Measurements from ENCODE around the gene TMPRSS11F.

TMPRSS11F gene

DNA sequence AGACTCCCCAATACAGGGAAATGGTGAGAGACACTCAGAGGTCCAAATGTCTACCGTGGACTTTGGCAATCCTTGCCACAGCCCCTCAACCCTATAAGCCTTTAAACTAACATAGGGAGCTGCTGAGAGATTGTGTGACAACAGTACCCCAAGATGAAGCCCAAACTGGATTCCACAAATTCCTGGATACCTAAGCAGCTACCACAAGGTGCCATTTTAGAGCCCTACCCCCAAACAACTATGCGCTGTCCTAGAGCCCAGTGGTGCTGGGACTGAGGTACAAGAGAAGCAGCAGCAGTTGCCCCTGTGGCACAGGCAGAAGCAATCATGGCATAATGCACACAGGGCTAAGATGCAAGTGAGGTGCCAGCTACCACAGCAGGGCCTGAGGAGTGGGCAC lies 2.7 kb upstream of the TMPRSS11F start:
- no peak for DNase-seq (ENCODE audit: low spot score)
- TF ChIP-seq, protein P1, sequence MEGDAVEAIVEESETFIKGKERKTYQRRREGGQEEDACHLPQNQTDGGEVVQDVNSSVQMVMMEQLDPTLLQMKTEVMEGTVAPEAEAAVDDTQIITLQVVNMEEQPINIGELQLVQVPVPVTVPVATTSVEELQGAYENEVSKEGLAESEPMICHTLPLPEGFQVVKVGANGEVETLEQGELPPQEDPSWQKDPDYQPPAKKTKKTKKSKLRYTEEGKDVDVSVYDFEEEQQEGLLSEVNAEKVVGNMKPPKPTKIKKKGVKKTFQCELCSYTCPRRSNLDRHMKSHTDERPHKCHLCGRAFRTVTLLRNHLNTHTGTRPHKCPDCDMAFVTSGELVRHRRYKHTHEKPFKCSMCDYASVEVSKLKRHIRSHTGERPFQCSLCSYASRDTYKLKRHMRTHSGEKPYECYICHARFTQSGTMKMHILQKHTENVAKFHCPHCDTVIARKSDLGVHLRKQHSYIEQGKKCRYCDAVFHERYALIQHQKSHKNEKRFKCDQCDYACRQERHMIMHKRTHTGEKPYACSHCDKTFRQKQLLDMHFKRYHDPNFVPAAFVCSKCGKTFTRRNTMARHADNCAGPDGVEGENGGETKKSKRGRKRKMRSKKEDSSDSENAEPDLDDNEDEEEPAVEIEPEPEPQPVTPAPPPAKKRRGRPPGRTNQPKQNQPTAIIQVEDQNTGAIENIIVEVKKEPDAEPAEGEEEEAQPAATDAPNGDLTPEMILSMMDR (IDR thresholded peaks at IDR 0.05; ENCODE audit: extremely low read depth, missing control alignments), result no peak

DNA sequence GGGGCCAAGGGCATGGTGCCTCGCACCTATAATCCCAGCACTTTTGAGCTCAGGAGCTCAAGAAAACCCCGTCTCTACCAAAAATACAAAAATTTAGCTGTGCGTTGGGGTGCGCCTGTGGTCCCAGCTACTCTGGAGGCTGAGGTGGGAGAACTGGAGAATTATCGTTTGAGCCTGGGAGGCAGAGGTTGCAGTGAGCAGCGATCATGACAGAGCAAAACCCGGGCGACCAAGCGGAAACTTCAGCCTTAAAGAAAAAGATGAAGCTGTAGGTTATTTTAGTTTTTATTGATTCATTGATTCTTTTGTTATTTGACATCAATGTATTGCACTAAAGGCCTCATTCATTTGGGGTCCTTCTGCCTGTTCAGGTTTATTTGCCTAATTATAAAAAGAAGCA lies 5.4 kb downstream of the TMPRSS11F start:
- no peak for DNase-seq (ENCODE audit: low spot score)
- TF ChIP-seq, protein P1 (IDR thresholded peaks at IDR 0.05; ENCODE audit: extremely low read depth, missing control alignments), result no peak

DNA sequence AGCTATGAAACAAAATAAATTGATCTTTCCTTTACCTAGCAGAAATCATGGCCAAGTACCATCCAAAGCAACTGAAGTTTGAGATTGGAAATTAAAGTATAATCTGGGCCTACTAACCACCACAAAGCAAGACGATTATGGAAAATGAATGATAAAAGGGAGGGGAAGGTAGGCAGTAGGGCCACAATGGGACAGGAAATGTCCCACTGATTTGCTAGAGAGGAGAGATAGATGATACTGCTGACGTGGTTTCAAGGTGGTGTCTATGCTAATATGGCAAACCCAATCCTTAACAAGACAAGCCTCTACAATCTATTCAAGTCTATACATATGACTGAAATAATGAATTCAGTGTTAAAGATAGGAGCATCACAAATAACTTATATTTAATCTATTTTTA lies 6.1 kb downstream of the TMPRSS11F start:
- no peak for DNase-seq (ENCODE audit: low spot score)
- TF ChIP-seq, protein P1 (IDR thresholded peaks at IDR 0.05; ENCODE audit: extremely low read depth, missing control alignments), result no peak

DNA sequence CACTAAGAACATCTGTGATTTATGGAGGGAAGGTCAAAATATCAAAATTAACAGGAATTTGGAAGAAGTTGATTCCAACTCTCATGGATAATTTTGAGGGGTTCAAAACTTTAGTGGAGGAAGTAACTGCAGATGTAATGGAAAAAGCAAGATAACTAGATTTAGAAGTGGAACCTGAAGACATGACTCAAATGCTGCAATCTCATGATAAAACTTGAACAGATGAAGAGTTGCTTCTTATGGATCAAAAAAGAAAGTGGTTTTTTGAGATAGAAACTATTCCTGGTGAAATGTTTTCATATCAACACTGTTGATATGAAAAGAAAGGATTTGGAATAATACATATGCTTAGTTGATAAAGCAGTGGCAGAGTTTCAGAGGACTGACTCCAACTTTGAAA lies 9.7 kb downstream of the TMPRSS11F start:
- TF ChIP-seq, protein P1 (IDR thresholded peaks at IDR 0.05; ENCODE audit: extremely low read depth, missing control alignments), result no peak
- no peak for DNase-seq (ENCODE audit: low spot score)

DNA sequence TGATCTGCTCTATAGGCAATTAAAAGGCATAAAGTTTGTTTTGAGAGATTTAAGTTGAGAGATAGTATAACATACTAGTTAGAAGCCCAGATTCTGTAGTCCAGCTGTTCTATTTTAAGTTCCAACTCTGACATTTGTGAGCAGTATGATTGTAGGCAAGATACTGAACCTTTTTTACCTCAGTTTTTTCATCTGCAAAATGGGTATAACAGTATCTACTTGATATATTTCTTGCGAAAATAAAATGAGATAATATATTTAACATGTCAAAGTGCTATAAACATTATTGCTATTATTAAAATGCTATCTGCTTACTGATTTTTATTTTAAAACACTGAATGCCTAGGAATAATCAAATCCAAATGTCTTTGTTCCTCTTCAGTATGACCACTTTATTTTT lies 19.2 kb downstream of the TMPRSS11F start:
- DNase-seq (ENCODE audit: low spot score), result no peak
- TF ChIP-seq, protein P1 (IDR thresholded peaks at IDR 0.05; ENCODE audit: extremely low read depth, missing control alignments), result no peak

DNA sequence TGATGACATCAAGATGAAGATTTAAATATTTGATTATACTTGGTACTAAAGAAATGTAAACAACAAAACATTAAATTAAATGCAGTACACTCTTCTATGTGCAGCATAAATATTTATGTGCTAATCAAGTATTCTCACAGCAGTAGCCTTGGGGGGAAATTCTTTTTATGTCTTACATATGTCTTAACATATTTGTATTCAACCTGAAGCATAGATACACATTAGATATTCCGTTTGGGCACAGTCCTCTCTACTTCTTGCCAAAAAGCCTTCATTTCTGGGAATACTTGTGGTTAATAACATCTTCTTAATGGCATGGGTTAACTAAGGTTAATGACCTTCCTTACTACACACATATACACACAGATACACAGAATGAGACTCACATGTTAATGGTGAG lies 19.8 kb downstream of the TMPRSS11F start:
- TF ChIP-seq, protein P1 (IDR thresholded peaks at IDR 0.05; ENCODE audit: extremely low read depth, missing control alignments), result no peak
- DNase-seq (ENCODE audit: low spot score), result no peak

DNA sequence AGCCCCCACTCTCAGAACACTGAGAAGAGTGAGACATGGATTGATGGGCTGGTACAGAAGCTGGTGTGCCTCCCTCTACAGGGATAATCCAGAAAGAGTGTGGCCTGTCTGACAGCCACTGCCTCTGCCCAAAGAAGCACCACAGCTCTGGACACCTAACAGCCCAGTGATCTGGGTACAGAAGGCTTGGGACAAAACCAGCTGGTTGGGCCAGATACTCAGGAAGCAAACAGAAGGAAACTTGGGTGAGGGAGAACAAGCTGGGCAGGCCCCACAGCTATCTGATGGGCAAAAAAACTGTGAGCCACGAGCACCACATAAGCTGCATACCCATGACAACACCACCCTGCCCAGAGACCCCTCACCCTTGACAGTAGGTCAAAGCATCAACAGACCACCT lies 46.9 kb downstream of the TMPRSS11F start:
- TF ChIP-seq, protein P1 (IDR thresholded peaks at IDR 0.05; ENCODE audit: extremely low read depth, missing control alignments), result no peak
- no peak for DNase-seq (ENCODE audit: low spot score)

Data from GM20000 (cell line).